Activated CD4-positive, alpha-beta T cell treated with anti-CD3 and anti-CD28 coated beads for 1 hour (primary cell): Measurements from ENCODE around the gene NPBWR2.

Experiments
- DNase-seq: peaks from one replicate; pipeline ENCODE4 v3.0.0-alpha.2; 2020

The NPBWR2 gene

DNA sequence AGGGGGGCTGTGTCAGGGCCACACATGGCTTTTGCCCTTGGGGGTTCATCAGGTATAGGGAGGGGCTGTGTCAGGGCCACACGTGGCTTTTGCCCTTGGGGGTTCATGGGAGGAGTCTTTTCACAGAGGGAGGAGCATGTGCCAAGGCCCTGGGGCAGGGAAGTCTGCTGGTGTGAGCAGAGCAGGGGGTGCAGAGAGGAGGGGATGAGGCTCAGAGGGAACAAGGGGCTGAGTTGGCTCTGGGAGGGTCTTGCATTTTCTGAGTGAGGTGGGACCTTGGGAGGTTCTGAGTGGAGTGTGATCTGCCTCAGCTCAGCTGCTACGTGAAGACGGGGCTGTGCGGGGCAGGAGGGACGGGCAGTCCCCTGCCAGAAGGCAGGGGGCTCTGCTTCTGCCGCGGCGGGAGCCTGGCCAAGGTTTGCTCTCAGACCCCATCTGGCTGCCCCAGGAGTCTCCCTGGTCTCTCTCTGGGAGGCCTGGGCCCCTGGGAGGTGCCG is 51.9 kb downstream of the NPBWR2 start:
- DNase-seq = no peak

DNA sequence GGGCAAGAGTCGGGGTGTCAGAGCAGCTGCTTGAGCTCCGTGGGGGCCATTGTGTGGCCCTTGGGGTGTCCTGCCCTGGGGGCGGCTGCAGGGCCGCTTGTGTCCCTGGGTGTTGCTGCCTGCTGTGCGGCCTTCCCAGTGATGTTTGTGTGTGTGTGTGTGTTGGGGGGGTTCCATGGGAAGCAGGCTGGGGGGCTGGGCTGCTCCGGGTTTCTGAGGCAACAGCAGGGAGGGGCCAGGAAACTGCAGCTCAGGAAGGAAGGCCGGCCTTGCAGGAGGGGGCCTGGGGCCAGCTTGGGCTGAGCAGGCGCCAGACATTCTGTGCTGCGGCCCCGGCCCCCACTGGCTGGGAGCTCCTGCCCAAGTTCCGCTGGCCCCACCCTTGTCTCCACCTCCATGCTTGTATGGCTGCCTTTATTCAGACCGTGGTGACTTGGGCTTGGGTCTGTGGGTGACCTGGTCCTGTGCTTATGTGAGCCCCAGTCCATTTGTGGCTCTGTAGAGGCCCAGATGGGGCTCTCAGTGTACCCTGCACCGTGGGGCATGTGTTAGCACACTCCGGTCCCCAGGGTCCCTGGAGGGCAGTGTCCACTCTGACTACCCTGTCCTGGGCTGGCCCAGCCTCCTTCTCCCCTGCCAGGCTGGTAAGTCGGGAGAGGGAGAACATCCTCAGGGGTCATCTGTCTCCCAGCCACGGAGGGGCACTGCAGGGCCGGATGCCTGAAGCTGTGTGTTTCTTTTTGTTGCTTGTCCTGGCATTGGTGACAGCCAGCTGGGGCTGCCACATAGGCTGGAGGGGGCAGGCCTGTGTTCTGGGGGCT is 53.3 kb downstream of the NPBWR2 start:
- no peak for DNase-seq
